Right lobe of liver (tissue), 6 donors: ENCODE measurements around the gene MIGA1. TPM values are rescaled to one million over a fixed set of nuclear protein-coding genes. Genes with fewer than 3 reads are reported as not detected.

Source experiments
- ATAC-seq, 4 donors: fragments of 200-7000 bp; cut with Tn5 transposase; one replicate each; pipeline ENCODE4 v1.9.1; 2020; ENCODE audit warnings: mild to moderate bottlenecking in 4 of 4, moderate library complexity in 4 of 4
- DNase-seq, 3 donors: peaks; one replicate each; pipeline ENCODE4 v3.0.0-alpha.2; 2020
- H3K27ac ChIP-seq, 3 donors: fragments of 200-600 bp; one replicate each; pipeline ENCODE4 v1.8.0; 2022
- H3K27me3 ChIP-seq, 2 donors: fragments of 200-600 bp; one replicate each; pipeline ENCODE4 v1.8.0; 2022
- H3K36me3 ChIP-seq, 4 donors: fragments of 200-600 bp; sonication (generic) in 1 of 4; one replicate each; pipeline versions ENCODE4 v1.5.1 to v1.8.0; 2017 to 2022; ENCODE audit warnings: control low read depth in 1 of 4
- H3K4me1 ChIP-seq, 4 donors: fragments of 200-600 bp; sonication (generic) in 1 of 4; one replicate each; pipeline versions ENCODE4 v1.5.1 to v1.8.0; 2017 to 2022; ENCODE audit warnings: control low read depth in 1 of 4
- H3K4me3 ChIP-seq, 3 donors: fragments of 200-600 bp; one replicate each; pipeline ENCODE4 v1.8.0; 2022
- H3K9me3 ChIP-seq, 4 donors: fragments of 200-600 bp; sonication (generic) in 1 of 4; one replicate each; pipeline versions ENCODE4 v1.5.1 to v1.8.0; 2017 to 2022; ENCODE audit warnings: control low read depth in 1 of 4
- POLR2A ChIP-seq: fragments of 450-650 bp; IDR thresholded peaks from one replicate; pipeline ENCODE4 v1.6.1; 2017; ENCODE audit warnings: antibody characterized with exemption, mild to moderate bottlenecking
- WGBS: methylation state at CpG from one replicate; pipeline ENCODE4 v1.1.6; 2018; ENCODE audit warnings: low coverage, low lambda C conversion rate; ENCODE audit not compliant: insufficient coverage; ENCODE audit errors: missing lambda C conversion rate; 5-methylcytosine and 5-hydroxymethylcytosine counted together
- intact Hi-C, 2 donors: fragments of 100-400 bp; cut with DNase I; formaldehyde crosslinking; loops; one replicate each; pipeline versions ENCODE4 v1.11.2 to v1.14.1; 2022
- total RNA-seq, 6 experiments: library from RNA; depleted of rRNA in 2 of 6; stranded (reverse); fragments of >200 nt in 2 of 6; fragmentation: NEBNext Ultra II Directional in 3 of 6; extraction: Animal tissue kit (Norgen Biotek cat#: 25700) in 3 of 6; gene quantifications; one replicate each; pipeline versions ENCODE4 v1.1.0 to v1.2.4, GENCODE V29; 2016 to 2023
- TF ChIP-seq, protein P1 (sequence below), 4 donors: fragments of 200-600 bp in 3 of 4; fragments of 450-650 bp in 1 of 4; IDR thresholded peaks; one replicate each; pipeline versions ENCODE4 v1.5.1 to v1.8.0; 2016 to 2022; ENCODE audit warnings: antibody characterized with exemption in 4 of 4, mild to moderate bottlenecking in 2 of 4
- donor health status: DM: no; HTN: yes; CAD: no.
- donor health status: DM: no; HTN: no; CAD: no.
- donor health status: DM: no; HTN: no; CAD: no.
- donor health status: DM: no; HTN: yes; CAD: no.
- donor health status: DM: no; HTN: yes; CAD: no.

MIGA1 gene
- total RNA-seq, 6 experiments from 2014 or later = 7.7 to 12.2 (median 8.8) TPM

DNA sequence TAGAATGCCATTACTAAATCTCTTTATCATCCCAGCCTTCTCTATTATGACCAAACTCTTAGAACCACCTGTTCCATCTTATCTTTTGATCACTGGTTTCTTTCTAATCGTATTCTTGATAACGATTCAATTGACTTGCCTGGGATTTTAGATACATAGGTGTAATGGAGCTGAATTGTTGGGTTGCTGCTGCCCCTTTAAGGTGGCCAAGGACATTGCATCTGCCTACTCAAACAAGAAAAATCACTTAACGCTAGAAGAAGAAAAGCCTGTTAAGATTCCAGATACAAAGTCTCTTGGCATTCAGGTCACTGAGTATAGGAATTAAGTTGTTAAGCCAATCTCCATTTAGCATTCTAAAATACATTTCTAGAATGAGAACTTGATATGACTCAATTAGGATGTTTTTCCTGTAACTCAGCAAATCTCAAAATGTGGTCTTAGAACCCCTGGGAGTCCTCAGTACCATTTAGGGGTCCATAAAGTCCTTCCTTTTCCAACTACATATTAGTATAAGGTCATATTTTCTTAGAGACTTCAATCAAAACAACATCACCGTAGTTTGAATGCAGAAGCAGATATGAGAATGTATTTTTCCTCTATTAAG lies 121.3 kb downstream of the MIGA1 start:
- 21% methylated on average over 4 of the region's 4 CpGs for WGBS
- TF ChIP-seq, protein P1, sequence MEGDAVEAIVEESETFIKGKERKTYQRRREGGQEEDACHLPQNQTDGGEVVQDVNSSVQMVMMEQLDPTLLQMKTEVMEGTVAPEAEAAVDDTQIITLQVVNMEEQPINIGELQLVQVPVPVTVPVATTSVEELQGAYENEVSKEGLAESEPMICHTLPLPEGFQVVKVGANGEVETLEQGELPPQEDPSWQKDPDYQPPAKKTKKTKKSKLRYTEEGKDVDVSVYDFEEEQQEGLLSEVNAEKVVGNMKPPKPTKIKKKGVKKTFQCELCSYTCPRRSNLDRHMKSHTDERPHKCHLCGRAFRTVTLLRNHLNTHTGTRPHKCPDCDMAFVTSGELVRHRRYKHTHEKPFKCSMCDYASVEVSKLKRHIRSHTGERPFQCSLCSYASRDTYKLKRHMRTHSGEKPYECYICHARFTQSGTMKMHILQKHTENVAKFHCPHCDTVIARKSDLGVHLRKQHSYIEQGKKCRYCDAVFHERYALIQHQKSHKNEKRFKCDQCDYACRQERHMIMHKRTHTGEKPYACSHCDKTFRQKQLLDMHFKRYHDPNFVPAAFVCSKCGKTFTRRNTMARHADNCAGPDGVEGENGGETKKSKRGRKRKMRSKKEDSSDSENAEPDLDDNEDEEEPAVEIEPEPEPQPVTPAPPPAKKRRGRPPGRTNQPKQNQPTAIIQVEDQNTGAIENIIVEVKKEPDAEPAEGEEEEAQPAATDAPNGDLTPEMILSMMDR (IDR thresholded peaks at IDR 0.05) = peak; percentile 49 to 63 (median 56)
- no peak for TF ChIP-seq POLR2A
- Histone ChIP-seq H3K4me1 (peaks cover 0 to 4% (median 1%) of the 10 kb centered on the region in 4 donors), H3K36me3 (no peaks in the 10 kb centered on the region), H3K4me3 (no peak overlapping the region), H3K27ac (no peak overlapping the region), H3K9me3 (no peaks in the 10 kb centered on the region), H3K27me3 (no peaks in the 10 kb centered on the region)
- peak; percentile 63 to 81 (median 70) for ATAC-seq
- DNase-seq = no peak
- intact Hi-C loops = no loop called here

DNA sequence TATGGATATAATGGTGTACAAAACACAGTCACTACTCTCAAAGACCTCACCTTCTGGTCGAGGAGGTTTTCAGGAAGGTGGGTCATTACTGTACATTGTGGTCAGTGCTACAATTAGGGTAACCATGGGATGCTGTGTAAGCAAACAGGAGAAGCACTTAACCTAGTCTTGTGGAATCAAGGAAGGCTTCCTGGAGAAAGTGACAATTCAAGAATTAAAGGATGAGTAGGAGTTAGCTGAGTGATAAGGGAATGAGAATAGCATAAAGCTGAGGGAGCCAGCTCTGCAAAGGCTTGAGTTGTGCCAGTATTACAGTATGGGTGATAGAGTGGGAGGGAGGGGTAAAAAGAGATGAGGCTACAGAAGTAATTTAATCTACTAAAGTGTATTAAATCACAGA lies 126.2 kb downstream of the MIGA1 start:
- no peak for DNase-seq
- no peak for TF ChIP-seq POLR2A
- TF ChIP-seq, protein P1 (IDR thresholded peaks at IDR 0.05) = no peak
- no peaks in the 10 kb centered on the region for H3K27me3 ChIP-seq
- no peaks in the 10 kb centered on the region for H3K9me3 ChIP-seq
- H3K27ac ChIP-seq = no peak overlapping the region
- 50% methylated on average over 1 of the region's 1 CpG for WGBS
- peaks cover 0 to 5% (median under 1%) of the 10 kb centered on the region in 4 donors for H3K4me1 ChIP-seq
- H3K36me3 ChIP-seq = no peaks in the 10 kb centered on the region
- H3K4me3 ChIP-seq = no peak overlapping the region
- no peak for ATAC-seq
- intact Hi-C loops = no loop called here

DNA sequence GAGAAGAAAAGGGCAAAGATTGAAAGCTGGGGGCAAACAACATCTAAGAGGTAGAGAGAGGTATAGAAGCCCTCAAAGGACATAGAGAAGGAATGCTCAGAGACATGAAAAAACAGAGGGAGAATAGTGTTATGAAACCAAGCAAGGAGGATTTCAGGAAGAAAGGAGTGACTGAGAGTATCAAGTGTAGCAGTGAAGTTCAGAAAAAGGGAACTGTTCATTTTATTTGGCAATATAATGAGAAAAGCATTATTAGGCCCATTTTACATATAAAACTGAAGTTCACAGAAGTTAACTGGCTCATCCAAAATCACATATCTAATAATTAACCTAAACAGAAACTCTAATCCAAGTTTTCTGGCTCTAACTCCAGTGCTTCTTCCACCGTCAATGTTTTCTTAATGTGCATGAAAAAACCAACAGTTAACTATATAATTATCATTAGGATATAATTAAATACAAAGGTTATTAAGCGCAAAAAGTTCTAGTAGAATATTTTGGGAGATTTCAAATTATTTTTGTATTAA lies 126.6 kb downstream of the MIGA1 start:
- H3K4me3 ChIP-seq = no peak overlapping the region
- WGBS = 56% methylated on average over 2 of the region's 2 CpGs
- H3K9me3 ChIP-seq = no peaks in the 10 kb centered on the region
- intact Hi-C loops = no loop called here
- peaks cover 0 to 5% (median 0%) of the 10 kb centered on the region in 4 donors for H3K4me1 ChIP-seq
- ATAC-seq (peak in 3 of 4 donors; percentile 39 to 54 (median 50)), DNase-seq (no peak)
- TF ChIP-seq, protein P1 (IDR thresholded peaks at IDR 0.05) = no peak
- TF ChIP-seq POLR2A = no peak
- no peaks in the 10 kb centered on the region for H3K27me3 ChIP-seq
- H3K36me3 ChIP-seq = no peaks in the 10 kb centered on the region
- no peak overlapping the region for H3K27ac ChIP-seq

DNA sequence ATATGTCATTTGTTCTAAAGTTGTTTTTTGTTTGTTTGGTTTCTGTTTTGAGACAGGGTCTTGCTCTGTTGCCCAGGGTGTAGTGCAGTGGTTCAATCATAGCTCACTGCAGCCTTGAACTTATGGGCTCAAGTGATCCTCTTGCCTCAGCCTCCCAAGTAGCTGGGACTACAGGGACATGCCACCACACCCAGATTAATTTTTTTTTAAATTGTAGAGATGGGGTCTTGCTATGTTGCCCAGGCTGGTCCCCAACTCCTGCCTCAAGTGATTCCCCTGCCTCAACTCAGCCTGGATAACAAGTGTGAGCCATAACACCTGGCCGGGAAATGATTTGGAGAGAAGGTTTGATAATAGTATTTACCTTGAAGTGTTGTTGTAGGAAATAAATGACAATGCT lies 127.2 kb downstream of the MIGA1 start:
- 69% methylated on average over 1 of the region's 1 CpG for WGBS
- no peak for TF ChIP-seq POLR2A
- TF ChIP-seq, protein P1 (IDR thresholded peaks at IDR 0.05) = no peak
- H3K36me3 ChIP-seq = no peaks in the 10 kb centered on the region

More for the DNA sequence above, 127.2 kb downstream of the MIGA1 start:
- Histone ChIP-seq H3K9me3 (no peaks in the 10 kb centered on the region), H3K4me3 (no peak overlapping the region), H3K4me1 (peaks cover 0 to 5% (median 0%) of the 10 kb centered on the region in 4 donors), H3K27me3 (no peaks in the 10 kb centered on the region), H3K27ac (no peak overlapping the region)
- DNase-seq (no peak), ATAC-seq (no peak)
- intact Hi-C loops = no loop called here
